HG03575 (cell line): ENCODE results near the gene AGRN.

Experiments
- ATAC-seq: cut with Tn5 transposase; IDR thresholded peaks from one replicate; pipeline ENCODE4 v1.9.1; 2021; ENCODE audit not compliant: unreplicated experiment, insufficient number of reproducible peaks, low FRiP score; ENCODE audit errors: extremely low read depth

AGRN gene

DNA sequence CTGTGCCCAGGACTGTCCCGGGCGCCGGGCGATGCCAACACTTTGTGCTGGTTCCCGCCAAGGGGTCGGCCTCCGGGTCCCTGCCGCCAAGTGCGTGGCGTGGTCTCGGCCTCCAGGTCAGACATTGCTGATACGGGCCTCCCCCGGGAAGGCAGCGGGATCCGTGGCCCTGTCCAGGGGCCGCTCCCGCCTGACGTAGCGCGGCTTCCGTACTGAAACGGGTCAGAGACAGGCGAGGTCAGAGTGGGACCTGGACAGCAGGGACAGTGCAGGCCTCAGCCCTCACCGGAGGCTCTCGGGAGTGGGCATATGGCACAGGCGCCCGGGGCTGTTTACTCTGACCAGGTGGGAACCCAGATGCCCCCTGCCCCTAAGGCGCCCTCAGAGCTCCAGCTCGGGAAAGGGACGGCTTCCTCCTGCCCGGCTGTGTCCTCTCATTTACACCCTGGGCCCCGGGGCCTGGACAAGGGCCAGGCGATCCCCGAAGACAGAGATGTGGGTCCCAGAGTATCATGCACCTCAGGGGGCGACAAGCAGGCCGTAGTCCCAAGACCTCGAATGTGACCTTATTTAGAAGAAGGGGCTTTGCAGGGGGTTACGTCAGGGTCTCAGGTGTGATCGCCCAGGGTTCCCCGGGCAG is 63.0 kb downstream of the AGRN start:
- no peak for ATAC-seq

- ATAC-seq: no peak
These were observed 63.8 kb downstream of the AGRN start for GRCh38 chr1:1083416-1084371.

GRCh38 chr1:1084372-1085170 is 64.7 kb downstream of the AGRN start:
- no peak for ATAC-seq

DNA sequence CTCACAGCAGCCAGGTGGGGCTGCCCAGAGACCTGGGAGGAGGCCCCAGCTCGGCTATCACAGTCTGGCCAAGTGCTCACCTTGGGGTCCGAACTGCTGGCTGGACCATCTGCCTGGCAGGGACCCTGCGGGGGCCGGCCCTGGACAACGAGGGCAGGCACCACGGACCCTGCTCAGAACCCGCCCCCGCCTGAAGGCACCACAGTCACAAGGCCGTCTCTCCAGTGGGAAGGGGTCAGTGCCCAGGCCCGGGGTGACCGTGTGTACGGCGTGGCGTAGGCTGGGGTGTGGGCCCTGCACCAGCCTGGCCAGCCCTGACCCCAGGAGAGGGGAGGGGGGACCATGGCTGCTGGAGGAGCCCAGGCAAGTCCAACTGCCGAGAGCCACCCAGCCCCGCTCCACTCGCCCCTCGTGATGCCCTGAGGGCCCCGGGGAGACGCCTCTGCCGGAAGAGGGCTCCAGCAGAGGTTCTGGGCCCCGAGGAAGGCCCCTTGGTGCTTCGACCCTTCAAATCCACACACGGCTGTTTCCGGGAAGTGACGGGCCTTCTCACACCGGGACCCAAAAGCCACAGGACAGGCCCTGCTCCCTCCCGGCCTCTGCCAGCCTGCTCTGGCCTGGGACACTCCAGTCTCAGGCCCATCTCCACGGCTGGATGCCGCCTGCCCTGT is 65.4 kb downstream of the AGRN start:
- ATAC-seq: no peak

DNA sequence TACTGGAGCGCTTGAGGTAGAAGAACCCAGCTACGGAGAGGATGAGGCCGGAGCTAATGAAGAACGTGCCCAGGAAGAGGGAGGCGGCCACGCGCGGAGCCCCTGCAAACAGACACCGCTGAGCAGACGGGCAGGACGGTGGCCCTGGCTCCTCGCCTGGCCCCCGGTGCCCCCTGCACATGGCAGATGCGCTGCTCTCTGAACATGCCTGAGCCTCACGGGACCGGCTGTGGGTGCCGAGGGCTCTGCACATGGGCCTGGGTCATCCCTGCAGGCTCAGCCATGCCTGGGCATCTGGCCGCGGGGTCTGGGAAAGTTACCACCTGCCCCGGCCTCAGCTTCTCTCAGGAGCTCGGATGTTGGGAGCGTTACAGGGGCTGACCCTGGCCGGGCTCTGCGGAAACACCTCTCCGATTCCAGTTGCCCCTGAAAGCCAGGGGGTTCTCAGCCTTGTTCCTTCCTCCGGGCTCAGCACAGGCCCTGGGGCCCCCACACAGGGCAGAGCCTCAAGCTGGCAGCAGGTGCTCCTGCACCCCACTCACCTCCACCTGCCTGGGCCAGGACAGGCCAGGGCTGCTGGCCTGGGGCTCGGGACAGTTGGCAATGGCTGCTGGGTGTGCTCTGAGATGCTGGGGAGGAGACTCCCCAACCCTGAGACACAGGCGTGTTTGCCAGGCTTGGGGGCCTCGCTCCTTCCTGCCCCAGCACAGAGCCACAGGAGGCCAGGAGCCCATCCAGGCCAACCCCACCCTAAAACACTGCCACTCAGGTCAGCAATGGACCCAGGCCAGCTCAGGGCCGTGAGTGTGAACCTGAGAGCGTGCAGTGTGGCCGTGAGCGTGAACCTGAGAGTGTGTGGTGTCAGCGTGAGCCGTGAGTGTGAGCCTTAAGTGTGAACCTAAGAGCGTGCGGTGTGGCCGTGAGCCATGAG is 66.3 kb downstream of the AGRN start:
- no peak for ATAC-seq

DNA sequence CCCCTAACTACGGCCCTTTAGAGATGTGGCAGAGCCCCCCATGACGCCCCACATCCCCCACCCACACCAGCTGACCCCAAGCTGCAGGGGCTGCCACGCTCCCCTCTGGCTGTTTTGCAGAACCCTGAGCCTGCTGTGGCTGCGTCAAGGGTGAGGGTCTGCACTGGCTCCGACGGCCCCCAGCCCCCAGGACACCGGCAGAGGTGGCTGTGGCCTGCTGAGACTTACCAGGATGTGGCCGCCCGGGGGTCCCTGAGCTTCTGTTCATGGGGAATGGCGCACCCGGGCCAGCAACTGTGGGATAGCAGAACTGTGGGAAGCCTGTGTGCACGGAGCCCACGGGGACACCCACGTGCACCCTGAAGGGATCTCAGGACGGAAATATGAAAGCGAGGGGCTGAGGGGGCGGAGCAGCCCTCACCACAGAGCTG is 67.0 kb downstream of the AGRN start:
- ATAC-seq: no peak

DNA sequence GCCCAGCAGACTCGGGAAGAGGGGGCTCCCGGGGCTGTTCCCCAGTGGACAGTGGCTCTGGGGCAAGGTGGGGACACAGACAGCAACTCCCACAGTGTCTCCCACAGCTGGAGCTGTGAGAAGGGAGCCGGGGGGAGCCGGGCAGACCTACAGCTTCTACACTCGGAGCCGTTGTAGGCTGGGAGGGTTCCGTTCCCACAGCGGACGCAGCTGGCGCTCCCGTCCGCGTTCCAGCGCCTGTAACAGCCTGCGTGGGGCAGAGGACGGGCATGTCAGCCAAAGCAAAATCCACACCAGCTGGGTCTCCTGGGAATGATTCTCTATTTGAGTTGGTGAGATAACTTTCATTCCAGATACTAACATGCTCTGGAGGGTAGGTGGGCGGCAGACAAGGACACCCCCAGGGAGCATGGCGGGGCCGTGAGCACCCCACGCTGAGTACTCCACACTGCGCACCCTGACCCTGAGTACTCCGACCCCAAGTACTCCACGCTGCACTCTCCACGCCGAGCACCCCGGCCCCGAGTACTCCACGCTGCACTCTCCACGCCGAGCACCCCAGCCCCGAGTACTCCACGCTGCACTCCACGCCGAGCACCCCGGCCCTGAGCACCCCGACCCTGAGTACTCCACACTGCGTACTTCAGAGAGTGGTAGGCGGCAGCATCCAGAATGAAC is 67.6 kb downstream of the AGRN start:
- no peak for ATAC-seq

- no peak for ATAC-seq
These were observed 68.3 kb downstream of the AGRN start for GRCh38 chr1:1088029-1088800.

- ATAC-seq: no peak
These were observed 69.1 kb downstream of the AGRN start for GRCh38 chr1:1088801-1089680.

DNA sequence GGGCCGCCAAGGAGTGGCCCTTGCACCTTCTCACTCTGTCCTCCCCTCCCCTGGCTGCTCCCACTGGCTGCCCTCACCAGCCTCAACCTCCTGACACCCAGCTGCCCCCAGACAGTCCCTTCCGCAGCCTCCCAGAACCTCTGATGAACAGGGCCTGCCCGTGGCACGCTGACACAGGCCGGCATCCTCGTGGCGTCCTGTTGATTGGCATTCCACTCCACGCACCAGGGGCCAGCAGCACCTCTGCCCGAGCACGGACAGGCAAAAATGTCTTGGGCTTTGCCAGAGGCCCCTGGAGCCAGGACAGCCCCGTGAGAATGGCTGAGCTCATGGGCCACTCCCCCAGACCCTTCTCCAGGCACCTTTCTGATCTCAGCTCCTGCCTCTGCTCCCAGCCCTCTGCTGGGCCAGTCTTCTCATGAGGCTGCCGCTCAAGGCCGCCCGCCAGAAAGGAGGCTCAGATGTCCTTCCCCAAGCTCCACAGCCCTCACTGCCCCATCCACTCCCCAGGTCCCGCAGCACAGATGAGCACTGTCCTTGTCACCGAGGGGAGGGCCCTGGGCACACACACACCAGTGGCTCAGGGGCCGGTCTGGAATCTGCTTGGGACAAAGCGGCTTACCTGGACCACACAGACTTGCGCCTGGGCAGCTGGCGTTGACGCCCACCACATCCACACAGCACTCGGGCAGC is 70.0 kb downstream of the AGRN start:
- ATAC-seq: no peak

DNA sequence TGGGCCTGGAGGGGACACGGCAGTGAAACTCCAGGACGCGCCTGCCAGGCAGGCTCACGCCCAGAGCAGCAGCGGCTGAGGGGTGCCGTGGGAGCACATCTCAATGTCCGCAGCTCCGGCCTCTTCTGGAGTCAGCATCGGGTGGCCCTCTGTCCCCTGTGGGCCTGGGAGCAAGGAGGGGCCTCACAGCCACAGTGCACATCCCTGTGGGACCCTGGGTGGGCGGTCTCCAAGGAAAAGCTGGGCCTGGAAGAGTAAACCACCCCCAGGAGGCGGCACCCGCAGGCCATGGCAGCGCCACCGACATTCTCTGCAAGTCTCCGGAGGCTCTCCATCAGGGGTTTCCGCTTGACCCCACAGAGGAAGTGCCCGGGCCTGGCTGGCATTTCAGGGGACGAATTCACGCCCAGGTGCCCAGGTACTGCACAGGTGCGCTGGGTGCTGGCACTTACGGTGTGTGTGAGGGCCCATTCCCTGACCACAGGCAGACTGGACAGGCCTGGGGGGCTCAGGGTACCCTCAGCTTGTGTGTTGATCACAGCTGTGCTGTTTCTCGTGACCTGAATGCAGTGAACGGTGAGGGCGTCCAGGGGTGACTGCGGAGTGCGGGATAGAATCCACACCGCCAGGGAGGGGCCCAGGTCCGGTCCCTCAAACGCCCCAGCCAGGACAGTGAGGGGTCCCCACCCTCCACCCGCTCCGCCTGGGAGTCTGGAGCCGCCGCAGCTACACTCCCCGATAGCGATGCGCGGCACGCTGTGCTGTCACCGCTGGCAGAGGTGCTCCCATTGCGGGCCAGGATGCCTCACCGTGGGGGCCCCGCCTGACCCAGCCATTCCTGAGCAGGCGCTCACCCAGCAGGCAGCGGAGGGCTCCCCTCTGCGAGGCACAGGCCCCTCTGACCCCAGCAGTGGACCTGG is 70.8 kb downstream of the AGRN start:
- ATAC-seq: no peak

GRCh38 chr1:1091344-1092148 is 71.6 kb downstream of the AGRN start:
- ATAC-seq: no peak

DNA sequence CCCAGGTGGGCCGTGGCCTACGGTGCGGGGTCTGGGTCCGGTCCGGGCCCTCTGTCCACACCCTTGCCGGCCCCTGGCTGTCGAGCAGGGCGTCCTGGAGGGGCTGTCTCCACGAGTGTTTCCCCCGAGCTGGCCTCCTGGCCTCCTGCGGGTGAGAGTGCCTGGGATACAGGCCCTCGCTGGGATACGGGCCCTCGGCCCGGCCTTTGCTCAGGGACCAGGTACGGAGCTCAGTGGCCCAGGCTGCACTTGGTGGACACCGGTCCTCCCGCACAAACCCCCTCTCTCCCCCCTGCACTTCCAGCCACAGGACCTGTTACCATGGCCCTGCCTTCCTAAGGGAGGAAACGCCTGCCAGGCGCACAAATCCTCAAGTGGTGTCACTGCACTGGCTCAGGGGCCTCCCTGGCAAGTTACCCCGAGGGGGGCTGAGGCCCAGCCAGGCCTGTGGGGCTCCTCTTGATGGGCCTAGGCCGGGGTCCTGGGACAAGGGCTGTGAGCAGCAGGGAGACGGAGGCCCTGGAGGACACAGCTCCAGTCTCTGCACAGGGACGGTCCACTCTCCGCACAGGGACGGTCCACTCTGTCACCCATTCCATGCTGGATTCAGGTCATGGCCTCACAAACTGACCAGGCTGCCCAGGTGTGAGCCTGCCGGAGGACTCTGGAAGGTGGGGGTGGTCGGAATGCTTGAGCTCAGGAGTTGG is 72.4 kb downstream of the AGRN start:
- no peak for ATAC-seq
